ENCODE results near the gene EIF2B5. TPM values are rescaled to one million over a fixed set of nuclear protein-coding genes. Genes with fewer than 3 reads are reported as not detected.
A peak's percentile ranks its signal among the peaks of the same experiment; 100 is the strongest.
"Not testable (repeated sequence)": the region's sequence is repeated elsewhere in the genome, so short reads cannot be mapped to it uniquely, and the experiment has no call there.

The EIF2B5 gene
- 26.8 TPM for polyA plus RNA-seq (2013, experiment 1 of 2; ENCODE audit: insufficient read length)
- polyA plus RNA-seq (2013, experiment 2 of 2; ENCODE audit: insufficient read length) = 27.5 TPM

DNA sequence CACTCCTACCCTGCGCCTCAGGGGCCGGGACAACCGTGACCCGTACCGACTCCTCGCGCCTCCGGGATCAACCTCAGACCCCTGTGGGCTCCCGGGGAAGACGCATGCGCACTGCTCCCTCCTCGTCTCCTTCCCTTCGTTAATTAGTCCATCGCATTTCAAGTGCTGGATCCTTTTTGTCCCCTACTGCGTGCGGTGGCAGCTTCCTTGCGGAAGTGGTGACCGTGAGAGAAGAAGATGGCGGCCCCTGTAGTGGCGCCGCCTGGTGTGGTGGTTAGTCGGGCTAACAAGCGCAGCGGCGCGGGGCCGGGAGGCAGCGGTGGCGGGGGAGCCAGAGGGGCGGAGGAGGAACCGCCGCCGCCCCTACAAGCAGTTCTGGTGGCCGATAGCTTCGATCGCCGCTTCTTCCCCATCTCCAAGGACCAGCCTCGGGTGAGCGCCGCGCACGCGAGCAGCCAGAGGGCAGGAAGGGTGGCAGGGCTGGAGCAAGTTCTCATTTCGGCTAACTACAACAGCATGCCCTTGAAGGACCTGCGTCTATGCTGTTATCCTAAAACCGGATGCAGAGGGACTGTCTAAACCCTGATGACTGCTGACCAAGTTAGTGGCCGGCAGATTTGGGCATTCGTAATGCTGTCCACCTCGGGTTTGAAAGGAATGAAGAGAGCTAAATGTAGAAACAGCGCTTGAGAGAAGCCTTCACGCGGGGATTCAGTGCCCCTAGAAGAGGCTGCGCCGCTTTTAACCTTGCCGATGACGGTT lies at the start of gene EIF2B5:
EIF2B5 (plus strand) TSS at position 210 of the 762 bp plus-strand sequence; CDS start at position 238, 28 bp downstream.
- DNase-seq = peak; percentile 96

DNA sequence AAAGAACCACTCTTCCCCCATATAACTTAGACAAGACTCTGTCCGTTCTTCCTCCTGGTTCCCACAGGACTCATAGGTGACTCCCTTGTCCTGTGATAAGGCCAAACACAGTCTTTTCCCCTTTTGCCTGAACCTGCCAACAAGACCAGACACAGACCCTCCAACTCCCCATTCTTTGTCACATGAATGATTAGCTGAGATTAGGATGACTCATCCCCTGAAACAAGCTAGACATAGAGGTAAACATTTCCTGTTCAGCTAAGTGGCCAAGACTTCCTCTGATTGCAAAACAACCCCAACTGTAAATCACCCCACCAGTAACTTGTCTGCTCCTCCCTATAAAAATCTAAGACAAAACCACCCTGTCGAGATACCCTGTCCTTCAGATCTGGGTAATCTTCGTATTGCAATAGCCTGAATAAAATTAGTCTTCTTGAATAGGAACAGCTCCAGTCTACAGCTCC lies 49.7 kb upstream of the EIF2B5 start:
- no peak for DNase-seq

DNA sequence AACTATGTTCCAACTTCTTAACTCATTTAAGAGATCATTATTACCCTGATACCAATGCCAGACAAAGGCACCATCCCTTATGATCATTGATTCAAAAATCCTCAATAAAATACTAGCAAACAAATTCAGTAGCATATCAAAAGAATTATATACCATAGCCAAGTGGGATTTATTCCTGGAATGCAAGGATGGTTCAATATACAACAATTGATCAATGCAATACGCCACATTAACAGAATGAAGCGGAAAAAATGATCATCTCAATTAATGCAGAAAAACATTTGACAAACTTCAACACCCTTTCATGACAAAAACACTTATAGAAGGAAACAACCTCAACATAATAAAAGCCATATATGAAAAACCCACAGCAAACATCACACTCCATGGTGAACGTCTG lies 43.0 kb upstream of the EIF2B5 start:
- no peak for DNase-seq

DNA sequence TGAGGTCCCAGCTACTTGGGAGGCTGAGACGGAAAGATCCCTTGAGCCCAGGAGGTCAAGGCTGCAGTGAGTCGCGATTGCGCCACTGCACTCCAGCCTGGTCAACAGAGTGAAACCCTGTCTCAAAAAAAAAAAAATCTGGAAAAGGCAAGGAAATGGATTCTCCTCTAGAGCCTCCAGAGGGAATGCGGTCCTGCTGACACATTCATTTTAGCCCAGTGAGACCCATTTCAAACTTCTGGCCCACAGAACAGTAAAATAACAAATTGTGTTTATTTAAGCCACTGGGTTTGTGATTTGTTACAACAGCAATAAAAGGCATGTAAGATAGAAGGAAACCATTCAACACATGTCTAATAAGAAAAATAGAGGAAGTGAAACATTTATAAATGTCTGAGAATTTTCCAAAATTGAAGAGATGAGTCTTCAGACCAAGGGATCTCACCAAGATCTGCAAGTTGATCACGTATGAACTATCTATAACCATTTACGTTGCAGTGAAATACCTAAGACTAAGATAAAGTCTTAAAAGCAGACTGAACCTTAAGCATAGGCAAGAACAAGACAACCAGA lies 38.3 kb upstream of the EIF2B5 start, which contains the start of gene HTR3E:
HTR3E (plus strand) TSS at position 254 of the 573 bp plus-strand sequence. CDS start 466 bp downstream, outside the sequence.
- no peak for DNase-seq

DNA sequence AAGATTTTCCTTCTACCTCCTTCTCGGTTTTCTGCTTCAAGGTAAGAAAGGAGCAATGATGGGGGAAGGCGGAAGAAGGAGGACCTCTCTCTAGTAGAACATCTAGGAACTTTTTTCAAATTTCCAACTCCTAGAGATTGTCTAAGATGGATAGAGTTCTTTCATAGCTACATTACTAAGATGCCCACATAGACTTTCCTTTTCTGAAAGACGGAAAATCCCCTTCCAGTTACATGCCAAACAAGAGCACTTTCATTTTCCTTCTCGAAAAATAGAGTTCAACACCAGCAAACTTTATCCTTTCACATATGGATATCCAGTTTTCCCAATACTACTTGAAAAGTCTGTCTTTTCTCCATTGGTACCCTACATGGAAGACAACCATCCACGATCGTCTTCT lies 37.6 kb upstream of the EIF2B5 start:
- DNase-seq = no peak

DNA sequence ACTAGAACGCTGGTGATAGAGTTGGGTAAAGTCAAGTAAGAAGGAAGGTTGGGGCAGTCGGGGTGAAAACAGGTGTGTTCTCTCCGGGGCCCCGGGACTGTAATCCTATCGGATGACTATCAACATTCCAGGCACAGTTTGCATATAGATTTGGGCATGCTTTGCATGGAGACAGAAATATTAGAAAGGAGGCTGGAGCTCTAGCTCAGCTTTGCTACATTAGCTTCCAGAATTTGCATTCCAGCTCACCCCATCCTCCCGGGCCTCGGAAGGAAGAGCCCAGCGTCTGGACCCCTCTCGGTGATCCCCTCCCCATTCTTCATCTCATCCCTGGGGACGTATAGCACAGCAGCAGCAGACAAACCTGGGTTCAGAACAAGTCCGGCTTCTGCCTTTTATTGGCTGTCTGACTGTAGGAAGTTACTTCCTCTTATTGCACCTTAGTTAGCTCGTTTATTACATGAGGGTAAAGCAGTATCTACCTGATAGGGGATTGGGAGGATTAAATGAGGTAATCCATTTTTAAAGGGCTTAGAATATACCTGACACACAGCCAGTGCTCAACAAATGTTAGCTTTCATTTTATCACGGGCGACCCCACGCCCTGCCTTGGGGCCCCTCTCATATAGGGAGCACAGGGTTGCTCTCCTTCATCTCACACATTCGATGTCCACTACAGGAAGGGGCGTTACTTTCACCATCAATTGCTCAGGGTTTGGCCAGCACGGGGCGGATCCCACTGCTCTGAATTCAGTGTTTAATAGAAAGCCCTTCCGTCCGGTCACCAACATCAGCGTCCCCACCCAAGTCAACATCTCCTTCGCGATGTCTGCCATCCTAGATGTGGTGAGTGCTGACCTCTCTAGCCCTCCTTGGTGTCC lies 35.1 kb upstream of the EIF2B5 start:
- no peak for DNase-seq

DNA sequence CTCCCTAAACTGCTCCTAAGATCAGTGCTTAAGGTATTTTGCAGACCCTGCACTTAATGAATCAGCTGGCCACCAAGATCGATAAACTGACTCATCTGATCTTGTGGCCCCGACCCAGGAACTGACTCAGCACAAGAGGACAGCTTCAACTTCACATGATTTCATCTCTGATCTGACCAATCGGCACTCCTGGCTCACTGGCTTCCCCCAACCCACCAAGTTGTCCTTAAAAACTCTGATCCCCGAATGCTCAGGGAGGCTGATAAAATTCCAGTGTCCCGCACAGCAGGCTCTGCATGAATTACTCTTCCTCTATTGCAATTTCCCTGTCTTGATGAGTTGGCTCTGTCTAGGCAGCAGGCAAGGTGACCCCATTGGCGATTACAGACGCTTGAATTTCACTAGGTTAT lies 24.8 kb upstream of the EIF2B5 start:
- peak; percentile 20 for DNase-seq

DNA sequence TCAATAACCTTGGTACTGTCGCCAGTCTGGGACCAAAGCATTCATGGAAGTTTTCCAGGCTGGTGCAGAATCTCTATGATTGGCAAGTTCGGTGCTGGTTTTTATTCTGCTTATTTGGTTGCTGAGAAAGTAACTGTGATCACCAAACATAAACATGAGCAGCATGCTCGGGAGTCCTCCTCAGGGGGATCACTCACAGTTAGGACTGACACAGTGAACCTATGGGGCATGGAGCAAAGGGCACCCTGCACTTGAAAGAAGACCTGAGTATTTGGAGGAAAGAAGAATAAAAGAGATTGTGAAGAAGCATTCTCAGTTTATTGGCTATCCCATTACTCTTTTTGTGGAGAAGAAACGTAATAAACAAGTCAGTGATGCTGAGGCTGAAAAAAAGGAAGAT lies 19.1 kb upstream of the EIF2B5 start:
- DNase-seq = no peak

DNA sequence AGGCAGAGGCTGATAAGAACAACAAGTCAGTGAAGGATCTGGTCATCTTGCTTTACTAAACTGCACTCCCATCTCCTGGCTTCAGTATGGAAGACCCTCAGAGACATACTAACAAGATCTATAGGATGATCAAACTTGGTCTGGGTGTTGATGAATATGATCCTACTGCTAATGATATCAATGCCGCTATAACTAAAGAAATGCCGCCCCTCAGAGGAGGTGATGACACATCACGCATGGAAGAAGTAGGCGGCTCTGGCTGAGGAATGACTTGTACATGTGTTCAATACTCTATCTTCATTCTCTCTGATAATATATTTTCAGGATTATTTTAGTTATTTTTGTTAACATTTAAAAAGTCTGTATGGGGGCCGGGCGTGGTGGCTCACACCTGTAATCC lies 17.5 kb upstream of the EIF2B5 start:
- no peak for DNase-seq

DNA sequence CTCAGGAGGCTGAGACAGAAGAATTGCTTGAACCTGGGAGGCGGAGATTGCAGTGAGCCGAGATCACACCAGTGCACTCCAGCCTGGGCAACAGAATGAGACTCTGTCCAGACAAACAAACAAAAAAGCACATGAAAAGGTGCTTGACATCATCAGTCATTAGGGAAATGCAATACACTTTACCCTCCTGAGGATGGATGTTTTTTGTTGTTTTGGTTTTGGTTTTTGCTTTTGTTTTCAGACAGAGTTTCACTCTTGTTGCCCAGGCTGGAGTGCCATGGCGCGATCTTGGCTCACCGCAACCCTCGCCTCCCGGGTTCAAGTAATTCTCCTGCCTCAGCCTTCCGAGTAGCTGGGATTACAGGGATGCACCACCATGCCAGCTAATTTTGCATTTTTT lies 14.1 kb upstream of the EIF2B5 start:
- not testable (repeated sequence) for DNase-seq

DNA sequence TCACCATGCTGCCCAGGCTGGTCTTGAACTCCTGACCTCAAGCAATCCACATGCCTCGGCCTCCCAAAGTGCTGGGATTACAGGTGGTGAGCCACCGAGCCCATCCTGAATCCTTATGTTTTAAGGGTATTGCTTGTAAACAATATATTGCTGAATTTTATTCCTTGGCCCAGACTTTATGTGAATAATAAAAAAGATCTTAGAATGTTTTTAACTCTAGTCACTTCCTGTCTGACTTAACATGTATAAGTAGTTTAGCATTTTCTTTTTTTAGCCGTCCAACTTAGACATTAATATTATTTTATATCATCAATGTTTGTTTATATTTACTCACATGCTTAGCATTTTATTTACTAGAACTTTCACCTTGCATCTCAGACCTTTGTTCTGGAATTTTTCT lies 9.2 kb upstream of the EIF2B5 start:
- DNase-seq = no peak

DNA sequence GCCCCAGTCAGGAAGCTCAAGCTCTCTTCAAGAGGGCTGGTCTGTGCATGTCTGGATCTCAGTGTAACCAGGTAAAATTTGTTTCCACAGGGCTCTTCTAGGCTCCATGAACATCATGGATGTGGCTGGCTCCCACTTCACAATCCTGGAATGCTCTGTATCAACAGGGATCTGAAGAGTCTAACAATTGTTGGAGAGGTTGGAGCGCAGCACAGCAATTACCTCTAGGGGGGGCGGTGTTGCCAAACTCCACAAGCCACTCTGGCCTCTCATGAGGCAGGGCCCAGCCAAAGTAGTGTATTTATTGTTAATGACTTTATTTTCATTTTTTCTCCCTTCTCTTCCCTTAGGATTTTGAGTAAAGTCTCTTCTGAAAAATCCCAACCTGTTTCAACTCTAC lies 6.1 kb upstream of the EIF2B5 start:
- DNase-seq = peak; percentile 48

DNA sequence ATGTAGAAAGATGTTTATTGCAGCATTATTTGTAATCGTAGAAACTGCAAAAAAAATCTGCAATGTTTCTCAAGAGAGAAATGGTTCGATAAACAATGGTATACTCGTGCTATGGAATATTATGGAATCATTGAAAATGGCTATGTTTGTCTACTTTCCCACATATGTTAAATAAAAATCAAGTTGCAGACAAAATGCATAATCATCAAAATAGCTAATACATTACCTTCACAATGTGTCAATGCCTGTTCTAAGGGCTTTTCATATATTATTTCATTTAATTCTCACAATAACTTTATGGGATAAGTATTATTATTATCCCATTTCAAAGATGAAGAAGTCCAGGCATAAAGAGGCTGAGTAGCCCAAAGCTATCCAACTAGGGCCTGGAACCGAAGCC lies 2.2 kb upstream of the EIF2B5 start:
- DNase-seq = no peak

DNA sequence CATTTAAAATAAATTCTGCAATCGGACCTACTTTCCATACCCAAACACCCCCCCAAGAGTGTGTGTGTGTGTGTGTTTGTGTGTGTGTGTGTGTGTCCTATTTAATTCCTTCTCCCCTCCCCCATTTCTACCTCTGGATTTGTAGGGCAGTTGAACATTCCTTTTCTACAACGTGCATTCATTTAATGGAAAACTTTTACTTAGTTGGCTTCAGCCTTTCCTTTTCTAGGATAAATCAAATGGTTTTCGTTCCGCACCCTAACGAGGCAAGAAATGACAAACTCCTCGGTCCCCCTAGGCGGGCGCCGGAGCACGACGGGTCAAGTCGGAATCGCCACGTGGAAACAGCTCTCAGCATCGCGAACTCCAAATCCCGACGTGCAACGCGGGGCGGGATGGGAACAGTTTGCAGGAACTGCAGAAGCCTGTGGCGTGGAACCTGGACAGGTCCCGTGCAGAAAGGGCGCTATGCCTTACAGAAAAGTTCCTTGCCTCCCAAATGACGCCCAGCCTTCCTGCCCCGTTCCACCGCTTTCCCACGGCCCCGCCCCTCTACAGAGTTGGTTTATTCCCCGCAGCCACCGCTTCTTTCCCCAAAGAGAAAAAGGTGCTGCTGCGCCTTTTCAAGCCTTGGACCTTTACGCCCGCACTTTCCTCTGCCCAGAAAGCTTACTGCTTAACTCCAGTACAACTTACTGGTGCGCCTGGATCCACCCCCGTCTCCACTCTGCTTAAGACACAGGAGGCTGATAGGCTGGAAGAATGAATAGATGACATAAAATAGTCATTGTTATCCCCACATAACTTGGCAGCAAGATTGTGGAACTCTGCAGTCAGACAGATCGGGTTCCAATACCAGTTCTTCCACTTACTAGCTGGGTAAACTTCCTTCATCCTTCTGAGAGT lies 1.1 kb upstream of the EIF2B5 start:
- DNase-seq = peak; percentile 87

DNA sequence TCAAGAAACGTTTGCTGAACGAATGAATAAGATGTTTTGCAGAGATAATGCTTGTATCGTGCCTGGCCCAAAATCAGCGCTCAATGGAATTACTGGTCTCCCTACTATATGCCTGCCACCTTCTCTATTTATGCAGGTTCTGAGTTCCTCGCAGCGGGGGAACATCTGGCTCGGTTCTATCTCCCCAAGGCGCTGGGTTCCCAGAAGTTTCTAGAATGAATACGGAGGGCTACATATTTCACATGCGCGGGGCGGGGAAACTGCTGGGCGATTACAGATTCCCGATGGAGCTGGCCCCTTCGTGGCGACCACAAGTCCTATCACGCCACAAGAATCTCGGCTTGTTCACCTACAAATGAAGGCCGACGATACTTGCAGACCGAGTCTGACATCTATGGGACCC lies 411 bp upstream of the EIF2B5 start:
- peak; percentile 2 for DNase-seq

DNA sequence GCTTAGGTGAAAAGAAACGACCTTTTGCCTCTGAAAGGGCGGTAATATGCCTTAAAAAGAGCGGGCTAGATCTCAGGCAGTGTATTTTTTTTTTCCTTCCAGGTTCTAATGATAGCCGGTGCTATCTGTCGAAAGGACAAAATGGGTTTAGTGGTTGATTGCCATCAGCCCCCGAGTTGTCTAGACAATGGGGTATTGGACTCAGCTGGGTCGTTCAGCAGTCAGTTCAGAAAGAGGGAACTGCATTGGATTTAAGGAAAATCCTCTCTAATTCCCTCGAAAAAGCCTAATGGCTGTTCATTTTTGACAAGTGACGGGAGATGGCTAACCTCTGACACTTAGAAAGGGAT lies 728 bp downstream of the EIF2B5 start:
- no peak for DNase-seq

DNA sequence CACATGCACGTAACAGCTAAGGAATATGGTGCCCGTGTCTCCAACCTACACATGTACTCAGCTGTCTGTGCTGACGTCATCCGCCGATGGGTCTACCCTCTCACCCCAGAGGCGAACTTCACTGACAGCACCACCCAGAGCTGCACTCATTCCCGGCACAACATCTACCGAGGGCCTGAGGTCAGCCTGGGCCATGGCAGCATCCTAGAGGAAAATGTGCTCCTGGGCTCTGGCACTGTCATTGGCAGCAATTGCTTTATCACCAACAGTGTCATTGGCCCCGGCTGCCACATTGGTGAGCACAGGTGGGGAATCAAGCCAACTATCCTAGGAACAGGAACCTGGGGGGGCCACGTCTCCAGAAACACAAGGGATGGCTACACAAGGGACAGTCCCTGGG lies 5.3 kb downstream of the EIF2B5 start:
- no peak for DNase-seq

DNA sequence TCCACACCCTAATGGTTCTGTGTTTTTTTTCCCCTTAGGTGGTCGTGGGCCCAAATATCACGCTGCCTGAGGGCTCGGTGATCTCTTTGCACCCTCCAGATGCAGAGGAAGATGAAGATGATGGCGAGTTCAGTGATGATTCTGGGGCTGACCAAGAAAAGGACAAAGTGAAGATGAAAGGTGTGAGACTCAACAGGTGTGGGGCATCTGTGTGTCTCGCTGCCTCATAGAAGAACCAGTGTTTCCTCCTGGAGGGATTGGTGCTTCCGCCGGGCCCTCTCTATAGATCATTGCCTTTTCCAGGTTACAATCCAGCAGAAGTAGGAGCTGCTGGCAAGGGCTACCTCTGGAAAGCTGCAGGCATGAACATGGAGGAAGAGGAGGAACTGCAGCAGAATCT lies 7.0 kb downstream of the EIF2B5 start:
- no peak for DNase-seq

DNA sequence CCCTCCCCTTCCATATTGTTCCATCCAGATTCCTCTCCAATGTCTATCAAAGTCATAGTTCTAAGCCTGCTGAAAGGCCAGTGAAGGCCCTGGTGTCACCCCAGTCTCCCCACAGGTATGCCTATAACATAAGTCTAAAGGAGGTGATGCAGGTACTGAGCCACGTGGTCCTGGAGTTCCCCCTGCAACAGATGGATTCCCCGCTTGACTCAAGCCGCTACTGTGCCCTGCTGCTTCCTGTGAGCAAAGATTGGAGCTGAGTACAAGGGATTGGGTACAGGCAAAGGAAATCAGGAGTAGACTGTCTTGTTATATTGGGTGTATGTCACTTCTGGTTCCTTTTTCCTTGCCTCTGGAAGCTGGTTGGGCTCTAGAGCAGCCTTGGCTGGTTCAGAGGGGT lies 8.2 kb downstream of the EIF2B5 start:
- DNase-seq = no peak

DNA sequence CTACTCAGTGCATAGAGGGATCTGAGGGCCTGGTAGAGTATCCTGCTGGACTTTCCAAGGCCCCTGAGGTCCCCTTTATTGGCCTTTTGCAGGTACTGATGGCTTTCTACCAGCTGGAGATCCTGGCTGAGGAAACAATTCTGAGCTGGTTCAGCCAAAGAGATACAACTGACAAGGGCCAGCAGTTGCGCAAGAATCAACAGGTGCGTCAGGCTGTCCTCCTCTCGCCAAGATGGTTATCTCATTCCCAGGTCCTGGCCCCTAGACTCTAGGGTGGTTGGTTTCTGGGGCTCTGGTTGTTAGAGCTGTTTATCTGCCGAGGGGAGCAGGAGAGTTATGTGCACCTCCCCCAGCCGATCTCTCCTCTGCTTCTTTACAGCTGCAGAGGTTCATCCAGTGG lies 9.3 kb downstream of the EIF2B5 start:
- no peak for DNase-seq

DNA sequence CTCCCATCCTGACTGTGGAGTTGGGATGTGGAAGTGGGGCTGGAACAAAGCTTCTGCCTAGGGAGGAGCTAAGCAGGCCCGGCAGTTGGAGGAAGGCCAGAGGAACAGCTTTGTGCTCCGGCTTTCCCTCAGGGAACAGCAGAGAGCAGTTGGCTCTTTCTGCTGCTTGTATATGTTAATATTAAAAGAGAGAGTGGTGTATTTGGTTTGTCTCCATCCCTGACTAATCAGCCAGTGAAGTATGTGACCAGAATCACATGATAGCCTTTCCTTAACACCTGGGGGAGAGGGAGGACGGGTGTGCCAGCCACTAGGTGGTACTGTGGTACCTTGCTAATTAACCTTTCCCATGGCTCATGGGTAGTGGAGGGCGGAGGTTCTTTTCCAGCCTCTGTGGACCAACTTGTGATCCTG lies 10.0 kb downstream of the EIF2B5 start:
- peak; percentile 44 for DNase-seq

DNA sequence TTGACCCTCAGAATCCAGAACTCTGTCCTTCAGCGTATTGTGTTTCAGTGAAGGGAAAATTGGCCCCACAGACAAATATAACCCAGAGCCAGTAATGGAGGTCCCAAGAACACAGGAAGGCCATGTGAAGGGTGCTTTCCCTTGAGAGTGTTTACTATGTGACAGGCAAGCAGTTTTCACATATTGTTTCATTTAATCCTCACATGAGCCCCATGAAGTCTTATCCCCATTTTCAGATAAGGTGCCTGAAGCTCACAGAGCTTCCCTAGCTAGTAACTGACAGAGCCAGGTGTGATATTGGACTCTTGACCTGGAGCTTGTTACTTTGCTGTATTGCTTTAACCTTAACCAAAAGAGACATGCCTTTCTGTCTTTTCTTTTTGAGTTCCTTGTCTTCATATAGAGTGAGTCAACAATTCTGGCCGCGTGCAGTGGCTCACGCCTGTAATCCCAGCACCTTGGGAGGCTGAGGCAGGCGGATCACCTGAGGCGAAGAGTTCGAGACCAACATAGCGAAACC lies 10.7 kb downstream of the EIF2B5 start:
- DNase-seq = no peak
